Activated B cell treated with CpG ODN at 0.5 μM for 24 hours (primary cell): Measurements from ENCODE around the gene VOPP1. TPM values are rescaled to one million over a fixed set of nuclear protein-coding genes. Genes with fewer than 3 reads are reported as not detected.

Source experiments
- ATAC-seq: fragments of 200-7000 bp; cut with Tn5 transposase; one replicate; pipeline ENCODE4 v1.10.0; 2021; ENCODE audit warnings: low read depth, mild to moderate bottlenecking, moderate library complexity
- CTCF ChIA-PET: fragments of 350-600 bp; sonication (Branson Sonifier 250); formaldehyde crosslinking; loops from one replicate; lab custom pipeline; 2021; ENCODE audit warnings: antibody characterized with exemption; lab: Charles Lee
- POLR2A ChIA-PET: fragments of 350-600 bp; sonication (Branson Sonifier 250); formaldehyde crosslinking; loops from one replicate; lab custom pipeline; 2021; ENCODE audit warnings: antibody characterized with exemption; lab: Charles Lee
- DNase-seq: peaks from one replicate; pipeline ENCODE4 v3.0.0; 2022
- H3K27ac Mint-ChIP-seq: one replicate; pipeline ENCODE4 v1.8.0; 2020; ENCODE audit warnings: mixed read lengths
- H3K27me3 Mint-ChIP-seq: one replicate; pipeline ENCODE4 v1.8.0; 2021; ENCODE audit warnings: mixed read lengths
- H3K36me3 Mint-ChIP-seq: one replicate; pipeline ENCODE4 v1.8.0; 2021; ENCODE audit warnings: low read depth, mixed read lengths
- H3K4me1 Mint-ChIP-seq: one replicate; pipeline ENCODE4 v1.8.0; 2021; ENCODE audit warnings: mixed read lengths
- H3K4me3 Mint-ChIP-seq: one replicate; pipeline ENCODE4 v1.8.0; 2020; ENCODE audit warnings: mild to moderate bottlenecking, mixed read lengths
- H3K9me3 Mint-ChIP-seq: one replicate; pipeline ENCODE4 v1.8.0; 2020; ENCODE audit warnings: mixed read lengths
- CTCF ChIP-seq: fragments of 200-600 bp; IDR thresholded peaks from one replicate; pipeline ENCODE4 v1.8.0; 2022; ENCODE audit warnings: antibody characterized with exemption, mild to moderate bottlenecking
- intact Hi-C: fragments of 100-400 bp; cut with micrococcal nuclease; formaldehyde crosslinking; loops from one replicate; pipeline ENCODE4 v1.15.1; 2024
- total RNA-seq: library from RNA; stranded (reverse); gene quantifications from 2 replicates; pipeline ENCODE4 v1.2.3, GENCODE V29; 2022

Gene VOPP1
- total RNA-seq, 1 donor from 2014 or later: 438 TPM

GRCh38 chr7:55437375-55437774 lies 134.9 kb downstream of the VOPP1 start:
- Mint-ChIP-seq H3K27me3 (no peaks in the 10 kb centered on the region), H3K27ac (no peak overlapping the region), H3K4me1 (no peaks in the 10 kb centered on the region), H3K9me3 (no peaks in the 10 kb centered on the region), H3K36me3 (no peaks in the 10 kb centered on the region), H3K4me3 (no peak overlapping the region)
- ATAC-seq (no peak), DNase-seq (no peak)
- intact Hi-C loops: loop anchor here (10.0 kb wide), 2 partner anchors 287 to 637 kb away; no protein-coding TSS in a partner anchor
- CTCF ChIA-PET: no interaction called here
- POLR2A ChIA-PET: no interaction called here
- TF ChIP-seq CTCF: no peak

GRCh38 chr7:55436457-55436856 lies 135.8 kb downstream of the VOPP1 start:
- ATAC-seq (no peak), DNase-seq (no peak)
- Mint-ChIP-seq H3K36me3 (peaks cover 3% of the 10 kb centered on the region), H3K27me3 (no peaks in the 10 kb centered on the region), H3K4me3 (no peak overlapping the region), H3K4me1 (no peaks in the 10 kb centered on the region), H3K27ac (peak overlapping the region; percentile 46), H3K9me3 (no peaks in the 10 kb centered on the region)
- ChIA-PET POLR2A (no interaction called here), CTCF (no interaction called here)
- intact Hi-C loops: loop anchor here (10.0 kb wide), 2 partner anchors 288 to 638 kb away; no protein-coding TSS in a partner anchor
- no peak for TF ChIP-seq CTCF

GRCh38 chr7:55435466-55435865 lies 136.8 kb downstream of the VOPP1 start:
- CTCF ChIA-PET: interaction anchor here (1.0 kb wide), 1 partner anchor 163 kb away, joined by 3 read pairs; no protein-coding TSS in a partner anchor
- DNase-seq: no peak
- no peak overlapping the region for H3K27ac Mint-ChIP-seq
- no peak for ATAC-seq
- H3K27me3 Mint-ChIP-seq: no peaks in the 10 kb centered on the region
- no peak overlapping the region for H3K4me3 Mint-ChIP-seq
- no peak for TF ChIP-seq CTCF
- H3K4me1 Mint-ChIP-seq: no peaks in the 10 kb centered on the region
- intact Hi-C loops: loop anchor here (10.0 kb wide), 2 partner anchors 289 to 639 kb away; no protein-coding TSS in a partner anchor
- no peaks in the 10 kb centered on the region for H3K9me3 Mint-ChIP-seq
- POLR2A ChIA-PET: no interaction called here
- H3K36me3 Mint-ChIP-seq: peaks cover 4% of the 10 kb centered on the region

- CTCF ChIA-PET: interaction anchor here (1.1 to 3.8 kb wide), 4 partner anchors 18 to 164 kb away, joined by 3 to 37 read pairs (median 5); no protein-coding TSS in a partner anchor
- no peak overlapping the region for H3K27ac Mint-ChIP-seq
- ATAC-seq (peak; percentile 70), DNase-seq (no peak)
- intact Hi-C loops: loop anchor here (1.0 to 10.0 kb wide), 4 partner anchors 165 to 642 kb away; partner anchors contain the start of gene NIPSNAP2
- H3K36me3 Mint-ChIP-seq: peaks cover 4% of the 10 kb centered on the region
- POLR2A ChIA-PET: interaction anchor here (0.6 to 1.0 kb wide), 6 partner anchors 69 to 126 kb away, joined by 3 to 5 read pairs (median 3); no protein-coding TSS in a partner anchor
- H3K4me1 Mint-ChIP-seq: no peaks in the 10 kb centered on the region
- no peak overlapping the region for H3K4me3 Mint-ChIP-seq
- H3K9me3 Mint-ChIP-seq: no peaks in the 10 kb centered on the region
- H3K27me3 Mint-ChIP-seq: no peaks in the 10 kb centered on the region
- TF ChIP-seq CTCF: no peak
Observed at GRCh38 chr7:55432939-55433784, 139.1 kb downstream of the VOPP1 start.

GRCh38 chr7:55432506-55432905 lies 139.8 kb downstream of the VOPP1 start:
- no peak for TF ChIP-seq CTCF
- ATAC-seq: no peak
- CTCF ChIA-PET: interaction anchor here (1.1 to 3.8 kb wide), 4 partner anchors 96 to 473 kb away, joined by 3 to 37 read pairs (median 4); no protein-coding TSS in a partner anchor

More at GRCh38 chr7:55432506-55432905, 139.8 kb downstream of the VOPP1 start:
- Mint-ChIP-seq H3K4me1 (no peaks in the 10 kb centered on the region), H3K36me3 (peaks cover 4% of the 10 kb centered on the region), H3K27me3 (no peaks in the 10 kb centered on the region), H3K27ac (no peak overlapping the region), H3K4me3 (no peak overlapping the region), H3K9me3 (no peaks in the 10 kb centered on the region)
- DNase-seq: no peak
- intact Hi-C loops: loop anchor here (2.0 to 10.0 kb wide), 3 partner anchors 292 to 642 kb away; partner anchors contain the start of gene NIPSNAP2
- POLR2A ChIA-PET: interaction anchor here (1.0 kb wide), 1 partner anchor 102 kb away, joined by 3 read pairs; no protein-coding TSS in a partner anchor
